Left ventricle myocardium superior (tissue), 1 donor: ENCODE data around the gene EIF3D. TPM values are rescaled to one million over a fixed set of nuclear protein-coding genes. Genes with fewer than 3 reads are reported as not detected.

Experiments
- ATAC-seq: fragments of 200-7000 bp; cut with Tn5 transposase; one replicate; pipeline ENCODE4 v1.9.1; 2020; ENCODE audit warnings: mild to moderate bottlenecking, moderate library complexity
- DNase-seq: peaks from one replicate; pipeline ENCODE4 v3.0.0-alpha.2; 2020
- intact Hi-C: fragments of 100-400 bp; cut with micrococcal nuclease; formaldehyde crosslinking; loops from one replicate; pipeline ENCODE4 v1.11.0; 2022
- total RNA-seq: library from RNA; stranded (reverse); fragmentation: NEBNext Ultra II Directional; extraction: Animal tissue kit (Norgen Biotek cat#: 25700); gene quantifications from one replicate; pipeline ENCODE4 v1.2.1, GENCODE V29; 2021
- donor health status: DM: no; HTN: yes; CAD: no; lungs with severe emphysema.

EIF3D gene
- total RNA-seq, 1 donor from 2014 or later: 76.1 TPM

DNA sequence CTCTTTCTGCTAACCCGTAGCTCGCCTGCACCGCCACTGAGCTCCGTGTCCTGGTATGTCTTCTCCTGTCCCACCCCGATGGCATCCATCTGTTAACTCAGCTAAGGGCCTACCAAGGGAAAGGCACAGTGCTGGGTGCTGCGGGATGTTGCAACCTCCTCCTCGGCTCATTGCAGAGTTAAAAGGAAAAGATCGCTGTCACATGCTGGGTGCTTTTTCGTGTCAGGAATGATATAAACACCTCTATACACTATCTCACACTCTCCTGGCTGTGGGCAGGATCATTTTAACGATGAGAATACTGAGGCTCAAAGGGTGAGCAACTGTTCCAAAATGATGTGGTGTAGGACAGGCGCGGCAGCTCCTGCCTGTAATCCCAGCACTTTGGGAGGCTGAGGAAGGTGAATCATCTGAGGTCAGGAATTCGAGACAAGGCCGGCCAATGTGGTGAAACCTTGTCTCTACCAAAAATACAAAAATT is 57.6 kb downstream of the EIF3D start:
- ATAC-seq (no peak), DNase-seq (no peak)

GRCh38 chr22:36470994-36471331 is 58.0 kb downstream of the EIF3D start:
- ATAC-seq: no peak
- no peak for DNase-seq
- intact Hi-C loops: loop anchor here (5.0 kb wide), 1 partner anchor 169 kb away; no protein-coding TSS in a partner anchor

More for the DNA sequence above, 57.6 kb downstream of the EIF3D start:
- intact Hi-C loops: loop anchor here (5.0 kb wide), 1 partner anchor 169 kb away; no protein-coding TSS in a partner anchor

- ATAC-seq: peak; percentile 67
- intact Hi-C loops: loop anchor here (5.0 kb wide), 1 partner anchor 168 kb away; no protein-coding TSS in a partner anchor
- DNase-seq: peak; percentile 83
These were observed 58.6 kb downstream of the EIF3D start for GRCh38 chr22:36470162-36470993.

- intact Hi-C loops: no loop called here
- ATAC-seq (peak; percentile 8), DNase-seq (peak; percentile 44)
These were observed 59.8 kb downstream of the EIF3D start for GRCh38 chr22:36469094-36469710.

DNA sequence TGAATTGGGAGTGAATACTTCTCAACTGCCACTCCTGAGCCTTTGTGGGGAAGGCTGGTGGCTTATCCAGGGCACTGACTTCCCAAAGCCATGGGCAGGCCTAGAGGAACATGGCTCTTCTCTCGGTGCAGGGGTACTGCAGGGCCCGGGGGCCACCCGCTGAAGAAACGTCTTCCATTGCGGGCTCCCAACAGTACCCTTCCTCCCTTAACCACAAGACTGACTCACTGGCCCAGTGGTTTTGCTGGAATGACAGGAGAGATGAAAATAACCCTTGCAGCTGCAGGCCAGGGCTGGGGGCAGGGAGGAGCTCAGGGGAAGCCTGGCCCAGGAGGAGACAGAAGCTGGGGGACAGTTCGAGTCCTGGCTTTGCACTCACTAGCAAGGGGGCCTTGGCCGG is 61.0 kb downstream of the EIF3D start:
- ATAC-seq (peak; percentile 7), DNase-seq (peak; percentile 47)
- intact Hi-C loops: no loop called here

DNA sequence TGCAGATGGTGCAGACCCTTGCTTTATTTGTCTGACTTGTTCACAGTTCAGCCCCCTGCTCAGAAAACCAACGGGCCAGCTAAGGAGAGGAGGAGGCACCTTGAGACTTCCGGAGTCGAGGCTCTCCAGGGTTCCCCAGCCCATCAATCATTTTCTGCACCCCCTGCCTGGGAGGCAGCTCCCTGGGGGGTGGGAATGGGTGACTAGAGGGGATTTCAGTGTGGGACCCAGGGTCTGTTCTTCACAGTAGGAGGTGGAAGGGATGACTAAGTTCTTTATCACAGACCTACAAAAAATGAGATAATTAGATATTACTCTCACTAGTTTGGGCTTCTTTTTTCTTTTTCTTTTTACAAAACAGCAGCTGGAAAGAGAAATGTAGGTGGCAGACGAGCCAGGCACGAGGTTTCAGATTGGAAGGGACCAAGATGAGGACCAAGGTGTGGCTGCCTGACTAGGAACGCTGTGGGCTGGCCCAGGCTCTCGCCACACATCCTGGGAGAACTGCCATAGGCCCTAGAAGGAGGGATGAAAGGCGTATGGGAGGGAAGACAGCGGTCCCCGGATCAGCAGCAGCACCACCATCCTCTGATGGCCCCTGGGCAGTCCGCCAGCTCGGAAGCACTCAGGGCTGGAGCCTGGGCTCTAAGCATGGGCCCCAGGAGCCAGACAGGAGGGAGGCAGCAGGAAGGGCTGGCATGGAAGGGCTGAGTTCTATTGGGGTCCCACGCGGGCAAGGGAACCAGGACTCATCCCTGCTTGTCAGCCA is 61.7 kb downstream of the EIF3D start:
- peak; percentile 49 for ATAC-seq
- intact Hi-C loops: no loop called here
- peak; percentile 87 for DNase-seq

DNA sequence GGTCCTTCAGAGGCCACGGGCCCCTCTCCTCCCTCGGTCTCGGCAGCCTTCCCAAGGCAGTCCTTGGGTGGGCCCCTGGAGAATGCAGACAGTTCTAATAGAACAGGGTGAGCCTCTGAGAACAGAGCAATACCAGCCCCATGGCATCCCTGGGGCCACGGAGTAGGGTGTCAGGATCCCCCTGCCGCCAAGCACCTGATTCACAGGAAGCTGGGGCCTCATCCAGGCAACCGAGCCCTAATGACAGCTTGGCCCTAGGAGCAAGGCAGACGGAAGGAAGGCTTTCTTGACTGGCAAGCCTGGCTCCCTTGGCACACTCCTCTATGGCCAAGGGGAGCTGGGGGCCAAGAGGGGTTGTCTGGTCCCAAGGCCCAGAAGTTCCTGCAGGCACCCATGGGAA is 62.7 kb downstream of the EIF3D start:
- no peak for DNase-seq
- intact Hi-C loops: no loop called here
- no peak for ATAC-seq

DNA sequence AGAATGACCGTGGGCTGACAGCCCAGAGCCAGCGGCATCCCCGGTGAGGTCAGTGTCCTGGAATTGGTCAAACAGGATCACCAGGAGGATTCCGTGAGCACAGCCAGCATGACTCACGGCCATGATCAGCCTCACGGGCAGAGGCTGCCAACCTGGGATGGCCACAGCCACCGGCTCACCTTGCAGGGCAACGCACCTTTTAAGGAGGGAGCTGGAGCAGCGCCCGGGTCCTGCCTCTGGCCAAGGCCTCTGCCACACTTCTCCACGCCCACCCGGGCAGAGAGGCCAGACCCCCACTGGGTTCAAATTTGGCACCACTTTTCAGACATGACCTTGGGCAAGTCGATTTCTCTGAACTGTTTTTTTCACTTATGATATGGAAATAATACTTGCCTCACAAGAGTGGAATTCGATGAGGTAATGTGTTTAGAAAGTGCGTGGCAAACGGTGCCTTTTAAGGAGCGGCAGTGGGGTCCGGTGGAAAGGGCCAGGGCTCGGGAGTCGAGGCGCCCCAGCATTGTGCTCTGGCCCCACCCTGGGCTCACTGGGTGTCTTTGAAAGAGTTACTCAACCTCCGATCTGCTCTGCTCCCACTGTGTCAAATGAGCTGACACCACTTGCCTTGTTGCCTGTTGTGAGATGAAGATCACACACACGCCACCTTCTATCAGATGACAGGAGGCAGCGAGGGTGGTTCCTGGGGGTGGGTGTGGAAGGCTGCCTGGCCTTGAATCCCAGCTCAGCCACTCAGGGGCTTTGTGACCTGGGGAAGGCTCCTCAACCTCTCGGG is 63.5 kb downstream of the EIF3D start:
- peak; percentile 71 for ATAC-seq
- intact Hi-C loops: no loop called here
- DNase-seq: peak; percentile 86

DNA sequence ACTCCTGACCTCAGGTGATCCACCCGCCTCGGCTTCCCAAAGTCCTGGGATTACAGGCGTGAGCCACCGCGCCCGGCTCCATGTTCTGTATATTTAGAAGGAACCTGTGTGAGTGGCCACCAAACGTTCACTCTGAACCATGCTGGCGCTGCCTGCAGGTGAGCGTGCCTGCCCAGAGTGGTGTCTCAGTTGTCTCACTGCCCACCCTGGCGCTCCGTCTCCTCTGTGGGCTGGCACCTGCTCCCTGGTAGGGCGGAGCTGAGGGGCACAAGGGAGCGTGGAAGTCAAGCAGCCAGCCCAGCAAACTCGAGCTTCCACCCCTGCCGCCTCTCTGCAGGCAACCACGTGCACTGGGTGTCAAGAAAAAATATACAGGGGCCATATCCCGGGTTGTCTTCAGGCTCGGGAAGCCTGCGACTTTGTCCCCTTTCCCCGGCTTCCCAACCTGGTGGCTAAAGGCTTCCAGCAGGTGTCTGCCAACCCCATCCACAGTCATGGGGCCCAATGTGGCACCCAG is 64.2 kb downstream of the EIF3D start:
- ATAC-seq (peak; percentile 0), DNase-seq (no peak)
- intact Hi-C loops: no loop called here

DNA sequence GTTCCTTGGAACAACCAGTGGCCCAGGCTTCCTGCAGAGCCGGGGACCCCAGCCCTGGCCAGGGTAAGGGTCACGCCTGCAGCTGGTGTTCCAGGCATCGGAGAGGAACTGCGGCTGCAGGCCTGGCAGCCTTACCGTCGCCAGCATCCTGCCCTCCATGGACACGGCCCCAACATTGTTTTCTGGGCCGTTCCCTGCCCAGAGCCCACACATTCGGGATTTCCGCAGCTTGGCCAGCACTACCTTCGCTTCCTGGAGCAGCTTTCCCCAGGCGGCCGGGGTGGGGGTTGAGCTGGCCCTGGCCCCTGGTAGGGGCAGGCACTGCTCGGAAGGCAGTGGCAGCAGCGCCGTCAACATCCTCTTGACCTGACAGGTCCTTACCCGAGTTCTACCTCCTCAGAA is 65.2 kb downstream of the EIF3D start:
- ATAC-seq (peak; percentile 0), DNase-seq (peak; percentile 62)
- intact Hi-C loops: no loop called here

GRCh38 chr22:36461665-36462649 is 67.0 kb downstream of the EIF3D start:
- intact Hi-C loops: no loop called here
- DNase-seq (peak; percentile 48), ATAC-seq (peak; percentile 48)

Other genes starting within 250 kb of the EIF3D start
- gene MYH9, start 141.2 kb downstream of the EIF3D start, total RNA-seq: 161 TPM
- 131 TPM for gene TXN2, start 47.5 kb downstream of the EIF3D start, total RNA-seq
- gene FOXRED2, start 22.1 kb downstream of the EIF3D start, total RNA-seq: 13.5 TPM
- gene CACNG2, start 174.6 kb upstream of the EIF3D start, total RNA-seq: not detected
- 29.3 TPM for gene IFT27, start 247.0 kb upstream of the EIF3D start, total RNA-seq